Stimulated activated CD4-positive, alpha-beta T cell treated with anti-CD3 and anti-CD28 coated beads, Interleukin-12 subunit alpha, Interleukin-12 subunit beta, amount 100 ng/mL, for 4 hours (primary cell): ENCODE measurements around the gene SLC7A14.

Source experiments
- DNase-seq: peaks from one replicate; pipeline ENCODE4 v3.0.0-alpha.2; 2020

Gene SLC7A14

GRCh38 chr3:170421111-170421641 lies 164.7 kb downstream of the SLC7A14 start:
- no peak for DNase-seq

DNA sequence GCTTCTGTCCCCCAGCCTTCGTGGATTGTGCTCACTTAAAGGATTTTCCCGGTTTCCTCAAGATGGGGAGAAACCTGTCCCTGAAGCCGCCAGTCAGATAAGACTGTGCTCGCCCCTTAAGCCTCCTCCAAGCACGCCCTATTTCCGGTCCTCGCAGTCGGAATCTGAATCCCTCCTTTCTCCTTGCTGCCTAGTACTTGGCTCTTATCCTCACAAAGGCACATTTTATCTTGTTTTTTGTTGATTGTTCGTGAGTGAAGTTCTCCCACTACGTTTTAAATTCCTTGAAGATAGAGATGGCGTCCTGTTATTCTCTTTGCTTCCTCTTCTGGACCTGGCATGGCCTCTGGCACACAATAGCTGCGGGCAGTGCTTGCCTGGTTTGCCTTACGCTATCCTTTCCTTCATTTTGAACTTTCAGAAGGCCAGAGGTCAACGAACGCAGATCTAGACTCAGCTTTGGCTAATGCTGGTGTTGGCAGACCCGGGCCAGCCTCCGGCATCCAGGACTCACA lies 165.5 kb downstream of the SLC7A14 start:
- DNase-seq: no peak

- no peak for DNase-seq
These were observed 166.3 kb downstream of the SLC7A14 start for GRCh38 chr3:170419557-170420087.

DNA sequence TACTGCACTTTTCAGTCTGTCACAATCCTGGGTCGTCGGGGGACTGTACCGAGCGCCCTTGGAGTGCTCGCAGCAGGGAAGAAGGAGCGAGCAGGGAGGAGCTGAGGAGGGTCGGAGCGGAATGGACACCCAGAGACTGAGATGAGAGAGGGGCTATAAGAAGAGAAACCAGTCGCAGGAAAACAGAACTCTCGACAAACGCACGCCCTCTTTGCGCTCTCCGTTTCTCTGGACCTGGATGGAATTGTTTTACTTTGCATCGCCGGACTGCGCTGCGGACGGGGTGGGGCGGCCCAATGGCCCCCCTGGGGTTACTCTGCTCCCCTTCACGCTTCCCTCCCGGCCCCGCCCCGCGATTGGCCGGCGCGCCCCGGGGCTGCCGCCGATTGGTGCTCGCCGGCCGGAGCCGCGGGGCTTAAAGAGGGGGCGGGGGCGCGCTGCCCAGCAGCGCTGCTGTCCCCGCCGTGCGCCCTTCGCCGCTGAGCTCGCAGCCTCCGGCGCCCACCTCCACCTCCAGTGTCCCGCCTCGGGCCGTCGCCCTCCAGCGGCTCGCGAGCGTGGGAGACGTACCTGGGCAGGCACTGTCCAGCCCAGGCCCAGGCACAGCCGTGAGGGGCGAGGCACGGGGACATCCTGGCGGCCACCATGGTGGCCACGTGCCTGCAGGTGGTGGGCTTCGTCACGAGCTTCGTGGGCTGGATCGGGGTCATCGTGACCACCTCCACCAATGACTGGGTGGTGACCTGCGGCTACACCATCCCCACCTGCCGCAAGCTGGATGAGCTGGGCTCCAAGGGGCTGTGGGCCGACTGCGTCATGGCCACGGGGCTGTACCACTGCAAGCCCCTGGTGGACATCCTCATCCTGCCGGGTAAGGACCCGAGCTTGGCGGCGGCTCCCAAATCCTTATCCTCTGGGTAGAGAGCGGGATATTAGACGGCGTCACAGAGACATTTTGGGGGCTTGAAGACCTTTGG lies 167.2 kb downstream of the SLC7A14 start, which contains the start of gene CLDN11:
Gene CLDN11 (plus strand): TSS at position 447 of the 977 bp plus-strand sequence. CDS start 199 bp downstream, at position 646.
- no peak for DNase-seq

- DNase-seq: no peak
These were observed 168.8 kb downstream of the SLC7A14 start for GRCh38 chr3:170417090-170417489.

DNA sequence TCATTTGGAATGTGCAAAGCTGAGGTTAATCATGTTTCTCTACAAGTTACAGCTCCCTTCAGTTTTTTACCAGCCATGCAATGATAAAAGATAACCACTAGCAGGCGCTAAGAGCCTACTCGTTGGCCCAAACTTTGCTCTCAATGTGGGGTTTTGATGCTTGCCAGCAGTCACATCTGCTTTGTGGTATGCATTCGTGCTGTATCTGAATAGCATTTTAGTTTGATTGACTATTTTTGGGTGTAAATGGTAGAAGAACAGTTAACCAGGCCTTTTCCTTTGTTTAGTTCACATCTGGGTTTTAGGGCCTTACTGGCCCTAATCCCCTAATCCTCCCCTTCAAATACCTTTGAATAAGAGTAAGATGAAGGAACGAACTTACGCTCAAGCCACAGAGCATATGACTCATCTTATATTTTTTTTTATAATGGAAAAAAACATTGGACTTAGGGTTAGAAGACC lies 171.6 kb downstream of the SLC7A14 start:
- DNase-seq: no peak

DNA sequence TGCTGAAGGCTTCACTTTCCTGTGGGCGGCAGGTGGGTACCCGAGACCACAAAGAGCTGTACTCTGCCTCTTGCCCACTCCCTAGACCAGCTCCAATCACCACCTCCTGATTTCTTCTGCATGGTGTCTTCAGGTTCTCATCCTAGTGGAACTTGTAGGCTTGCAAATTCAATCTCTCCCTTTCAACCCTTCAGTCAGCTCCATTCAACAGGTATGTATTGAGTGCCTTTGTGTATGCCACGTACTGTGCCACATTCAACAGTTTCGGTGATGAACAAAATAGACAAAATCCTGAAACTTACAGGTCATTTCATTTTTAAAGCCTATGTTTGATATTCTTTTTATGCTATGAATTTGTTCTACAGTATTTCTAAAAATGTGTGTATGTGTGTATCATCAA lies 172.6 kb downstream of the SLC7A14 start:
- DNase-seq: no peak

- DNase-seq: no peak
These were observed 175.3 kb downstream of the SLC7A14 start for GRCh38 chr3:170410428-170411029.
